GM19468 (cell line): Measurements from ENCODE around the gene IRAK3.
A peak's percentile ranks its signal among the peaks of the same experiment; 100 is the strongest.

Source experiments
- ATAC-seq: cut with Tn5 transposase; IDR thresholded peaks from one replicate; pipeline ENCODE4 v1.9.1; 2021; ENCODE audit warnings: mild to moderate bottlenecking, moderate library complexity, moderate number of reproducible peaks; ENCODE audit not compliant: unreplicated experiment; ENCODE audit errors: extremely low read depth

The IRAK3 gene

DNA sequence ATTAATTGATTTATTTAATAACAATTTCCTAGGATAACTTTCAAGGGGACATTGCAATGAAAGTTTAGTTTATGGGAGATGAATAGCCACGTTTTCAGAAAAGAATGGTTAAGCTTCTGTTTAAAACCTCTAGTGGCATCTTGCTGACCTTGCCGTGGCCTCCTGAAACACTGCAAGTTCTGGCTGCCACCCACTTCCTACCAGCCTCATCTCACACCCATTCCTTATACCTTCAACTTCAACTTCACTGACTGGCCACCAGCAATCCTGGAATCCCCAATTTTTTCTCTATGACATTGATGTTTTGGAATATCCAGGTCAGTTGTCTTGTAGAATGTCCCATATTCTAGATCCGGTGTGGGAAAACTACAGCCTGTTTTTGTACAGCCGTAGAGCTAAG, 108.1 kb downstream of the IRAK3 start:
- ATAC-seq, result no peak

DNA sequence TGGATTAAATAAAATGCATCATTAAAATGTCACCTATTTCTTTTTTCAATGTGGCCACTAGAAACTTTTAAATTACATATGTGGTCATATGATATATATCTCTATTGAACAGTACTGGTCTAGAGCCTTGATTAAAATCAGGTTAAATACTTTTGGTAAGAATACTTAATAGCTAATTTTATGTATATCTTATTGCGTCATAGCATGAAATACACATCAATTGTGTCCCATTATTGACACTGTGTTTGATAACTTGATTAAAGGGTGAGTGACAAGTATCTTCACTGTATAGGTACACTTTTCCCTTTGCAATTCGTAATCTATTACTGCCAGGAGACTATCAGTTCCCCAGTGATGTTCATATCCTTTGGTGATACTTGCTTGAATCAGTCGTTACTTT, 108.9 kb downstream of the IRAK3 start:
- ATAC-seq, result no peak

DNA sequence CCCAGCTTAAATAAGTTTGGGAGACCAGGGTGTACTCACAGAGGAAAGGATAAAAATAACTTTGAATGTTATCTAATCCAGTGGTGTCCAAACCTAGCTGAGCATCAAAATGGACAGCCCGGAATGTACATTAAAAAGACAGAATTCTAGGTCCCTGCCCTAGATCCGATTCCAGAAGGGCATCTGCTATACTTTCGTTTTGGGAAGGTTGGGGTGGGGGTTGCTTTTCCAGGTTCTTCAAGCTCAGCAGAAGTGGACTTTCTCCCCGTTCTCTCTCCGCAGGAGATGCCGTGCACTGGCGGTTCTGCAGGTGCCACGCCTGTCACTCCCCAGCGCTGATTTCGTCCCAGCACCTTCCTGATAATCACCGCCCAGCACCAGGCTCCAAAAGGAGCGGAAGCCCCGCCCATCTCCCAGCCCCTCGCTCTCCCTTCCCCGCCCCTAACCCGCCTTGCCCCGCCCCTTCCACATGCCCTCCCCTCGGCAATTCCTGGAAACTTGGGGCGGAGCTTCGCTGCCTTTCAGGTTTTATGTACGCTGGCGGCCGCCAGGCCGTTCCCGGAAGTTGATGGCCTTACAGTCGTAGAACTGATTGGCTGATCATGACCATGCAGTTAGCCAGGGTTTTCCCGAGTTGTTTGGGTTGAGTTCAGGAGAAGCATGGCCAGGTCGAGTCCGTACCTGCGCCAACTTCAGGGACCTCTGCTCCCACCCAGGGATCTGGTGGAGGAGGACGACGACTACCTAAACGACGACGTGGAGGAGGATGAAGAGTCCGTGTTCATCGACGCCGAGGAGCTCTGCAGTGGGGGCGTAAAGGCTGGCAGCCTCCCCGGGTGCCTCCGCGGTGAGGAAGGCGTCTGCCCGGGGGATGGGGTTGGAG, 113.2 kb downstream of the IRAK3 start, which contains the start of gene HELB:
Gene HELB, plus strand, starts transcription at position 550 of the 883 bp plus-strand sequence. Its CDS starts 111 bp downstream, at position 661.
- ATAC-seq, result peak; percentile 89

DNA sequence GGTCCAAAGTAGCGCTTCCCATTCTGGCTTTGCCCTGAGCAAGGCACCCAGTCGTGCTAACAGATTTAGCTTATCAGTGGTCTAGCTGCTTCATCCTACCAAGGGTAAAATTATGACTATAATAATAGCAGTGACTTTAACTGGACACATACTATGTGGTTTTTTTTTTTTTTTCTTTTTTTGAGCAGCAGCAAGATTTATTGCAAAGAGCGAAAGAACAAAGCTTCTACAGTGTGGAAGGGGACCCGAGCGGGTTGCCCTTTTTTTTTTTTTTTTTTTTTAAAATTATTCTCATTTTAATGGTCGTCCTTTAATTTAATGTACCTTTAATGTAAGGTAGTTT, 113.8 kb downstream of the IRAK3 start:
- no peak for ATAC-seq

DNA sequence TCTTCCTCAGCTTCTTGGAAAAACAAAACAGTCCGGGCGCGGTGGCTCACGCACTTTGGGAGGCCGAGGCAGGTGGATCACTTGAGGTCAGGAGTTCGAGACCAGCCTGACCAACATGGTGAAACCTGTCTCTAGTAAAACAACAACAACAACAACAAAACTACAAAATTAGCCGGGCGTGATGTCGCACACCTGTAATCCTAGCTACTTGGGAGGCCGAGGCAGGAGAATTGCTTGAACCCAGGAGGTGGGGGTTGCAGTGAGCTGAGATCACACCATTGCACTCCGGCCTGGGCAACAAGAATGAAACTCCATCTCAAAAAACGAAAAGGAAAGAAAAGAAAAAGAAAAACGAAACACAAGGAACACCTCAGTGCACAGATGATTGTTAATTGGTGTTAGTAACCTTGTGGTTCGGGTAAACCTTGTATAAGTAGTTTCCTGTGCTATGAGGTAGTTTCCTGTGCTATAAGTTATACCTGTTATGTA, 114.3 kb downstream of the IRAK3 start:
- ATAC-seq, result peak; percentile 48
